Breast epithelium (tissue), 3 donors: ENCODE measurements around the gene PLCH1.

ENCODE experiments used
- POLR2A ChIP-seq: fragments of 450-650 bp; IDR thresholded peaks from one replicate; pipeline ENCODE4 v1.6.1; 2016; ENCODE audit warnings: antibody characterized with exemption, mild to moderate bottlenecking, moderate library complexity
- POLR2AphosphoS5 ChIP-seq, 3 donors: sonication (generic); formaldehyde crosslinking; IDR thresholded peaks; one replicate each; pipeline ENCODE4 v1.6.1; 2017; ENCODE audit warnings: antibody characterized with exemption in 3 of 3
- TF ChIP-seq, protein P1 (sequence below), 3 donors: fragments of 450-650 bp; IDR thresholded peaks; one replicate each; pipeline ENCODE4 v1.5.1; 2016 to 2017; ENCODE audit warnings: antibody characterized with exemption in 3 of 3, mild to moderate bottlenecking in 3 of 3, moderate library complexity in 3 of 3

DNA sequence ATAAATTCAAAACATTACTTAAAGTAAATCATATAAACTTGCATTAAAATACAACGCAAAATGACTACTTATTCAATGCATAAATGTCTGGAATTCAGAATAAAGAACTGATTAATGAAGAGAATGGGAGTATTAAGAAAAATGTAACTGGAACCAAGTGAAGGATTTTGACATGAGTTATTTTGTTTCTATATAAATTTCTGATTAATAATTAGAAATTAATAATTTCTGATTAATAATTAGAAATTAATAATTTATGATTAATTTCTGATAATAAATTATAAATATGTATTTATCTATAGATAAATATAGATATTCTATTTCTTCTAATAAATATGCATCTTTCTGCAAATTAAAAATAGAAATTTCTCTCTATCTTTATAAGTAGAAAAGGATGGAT lies 291.4 kb downstream of the PLCH1 start:
- TF ChIP-seq, protein P1, sequence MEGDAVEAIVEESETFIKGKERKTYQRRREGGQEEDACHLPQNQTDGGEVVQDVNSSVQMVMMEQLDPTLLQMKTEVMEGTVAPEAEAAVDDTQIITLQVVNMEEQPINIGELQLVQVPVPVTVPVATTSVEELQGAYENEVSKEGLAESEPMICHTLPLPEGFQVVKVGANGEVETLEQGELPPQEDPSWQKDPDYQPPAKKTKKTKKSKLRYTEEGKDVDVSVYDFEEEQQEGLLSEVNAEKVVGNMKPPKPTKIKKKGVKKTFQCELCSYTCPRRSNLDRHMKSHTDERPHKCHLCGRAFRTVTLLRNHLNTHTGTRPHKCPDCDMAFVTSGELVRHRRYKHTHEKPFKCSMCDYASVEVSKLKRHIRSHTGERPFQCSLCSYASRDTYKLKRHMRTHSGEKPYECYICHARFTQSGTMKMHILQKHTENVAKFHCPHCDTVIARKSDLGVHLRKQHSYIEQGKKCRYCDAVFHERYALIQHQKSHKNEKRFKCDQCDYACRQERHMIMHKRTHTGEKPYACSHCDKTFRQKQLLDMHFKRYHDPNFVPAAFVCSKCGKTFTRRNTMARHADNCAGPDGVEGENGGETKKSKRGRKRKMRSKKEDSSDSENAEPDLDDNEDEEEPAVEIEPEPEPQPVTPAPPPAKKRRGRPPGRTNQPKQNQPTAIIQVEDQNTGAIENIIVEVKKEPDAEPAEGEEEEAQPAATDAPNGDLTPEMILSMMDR (IDR thresholded peaks at IDR 0.05), result no peak
- TF ChIP-seq POLR2A, result no peak
- no peak for TF ChIP-seq POLR2AphosphoS5 (IDR thresholded peaks at IDR 0.05)
